ENCODE data around the gene ACBD7.

DNA sequence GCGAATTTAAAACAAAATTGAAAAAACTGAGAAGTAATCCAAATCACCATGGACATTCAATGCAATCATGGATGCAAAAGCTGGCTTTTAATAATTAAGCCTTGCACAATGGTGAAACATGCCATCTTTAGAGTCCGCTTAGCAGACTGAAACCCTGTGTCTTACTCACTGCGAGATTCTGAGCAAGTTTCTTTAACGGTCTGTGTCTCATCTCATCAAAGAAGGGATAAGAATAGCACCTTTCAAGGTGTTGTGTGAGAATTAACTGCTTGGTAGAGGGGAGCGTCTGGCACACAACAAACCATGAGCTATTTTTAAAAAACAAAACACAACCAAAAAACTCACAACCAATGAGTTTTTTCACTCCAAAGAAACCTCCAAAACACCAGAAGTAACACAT lies 21.4 kb downstream of the ACBD7 start:
- TF ChIP-seq, protein P1, sequence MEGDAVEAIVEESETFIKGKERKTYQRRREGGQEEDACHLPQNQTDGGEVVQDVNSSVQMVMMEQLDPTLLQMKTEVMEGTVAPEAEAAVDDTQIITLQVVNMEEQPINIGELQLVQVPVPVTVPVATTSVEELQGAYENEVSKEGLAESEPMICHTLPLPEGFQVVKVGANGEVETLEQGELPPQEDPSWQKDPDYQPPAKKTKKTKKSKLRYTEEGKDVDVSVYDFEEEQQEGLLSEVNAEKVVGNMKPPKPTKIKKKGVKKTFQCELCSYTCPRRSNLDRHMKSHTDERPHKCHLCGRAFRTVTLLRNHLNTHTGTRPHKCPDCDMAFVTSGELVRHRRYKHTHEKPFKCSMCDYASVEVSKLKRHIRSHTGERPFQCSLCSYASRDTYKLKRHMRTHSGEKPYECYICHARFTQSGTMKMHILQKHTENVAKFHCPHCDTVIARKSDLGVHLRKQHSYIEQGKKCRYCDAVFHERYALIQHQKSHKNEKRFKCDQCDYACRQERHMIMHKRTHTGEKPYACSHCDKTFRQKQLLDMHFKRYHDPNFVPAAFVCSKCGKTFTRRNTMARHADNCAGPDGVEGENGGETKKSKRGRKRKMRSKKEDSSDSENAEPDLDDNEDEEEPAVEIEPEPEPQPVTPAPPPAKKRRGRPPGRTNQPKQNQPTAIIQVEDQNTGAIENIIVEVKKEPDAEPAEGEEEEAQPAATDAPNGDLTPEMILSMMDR (IDR thresholded peaks at IDR 0.05; ENCODE audit: borderline replicate concordance, extremely low read depth, low read length, poor library complexity, severe bottlenecking) = no peak
- no peak for TF ChIP-seq EZH2 (IDR thresholded peaks at IDR 0.05; ENCODE audit: borderline replicate concordance, low read depth, low read length, severe bottlenecking)

All from DND-41 (cell line).